Measurements from ENCODE around the gene GSTM2.

The GSTM2 gene

DNA sequence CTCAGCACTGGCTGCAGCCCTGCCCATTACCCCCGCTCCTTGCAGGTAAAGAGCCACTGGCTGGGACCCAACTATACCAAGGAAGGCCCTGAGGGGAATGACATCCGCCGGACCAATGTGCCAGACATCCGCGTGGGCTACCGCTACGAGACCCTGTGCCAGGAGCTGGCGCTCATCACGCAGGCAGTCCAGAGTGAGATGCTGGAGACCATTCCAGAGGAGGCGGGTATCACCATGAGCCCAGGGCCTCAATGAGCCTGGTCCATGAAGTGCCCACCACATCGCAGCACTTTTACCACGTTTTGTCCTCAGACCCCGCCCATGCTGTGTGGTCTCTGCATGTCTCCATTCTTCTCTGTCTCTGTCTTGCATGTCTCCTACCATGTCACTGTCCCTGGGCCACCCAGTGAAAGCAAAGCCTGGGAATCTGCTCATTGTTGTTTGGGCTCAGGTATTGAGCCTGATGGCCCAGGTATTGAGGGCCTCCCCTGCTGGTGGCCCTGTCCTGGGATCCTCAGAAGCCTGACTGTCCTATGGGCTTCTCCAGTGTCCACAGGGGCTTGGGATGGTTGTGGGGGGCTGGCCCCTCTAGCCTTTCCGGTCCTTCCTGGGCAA is 36.9 kb upstream of the GSTM2 start:
- TF ChIP-seq, protein P1, sequence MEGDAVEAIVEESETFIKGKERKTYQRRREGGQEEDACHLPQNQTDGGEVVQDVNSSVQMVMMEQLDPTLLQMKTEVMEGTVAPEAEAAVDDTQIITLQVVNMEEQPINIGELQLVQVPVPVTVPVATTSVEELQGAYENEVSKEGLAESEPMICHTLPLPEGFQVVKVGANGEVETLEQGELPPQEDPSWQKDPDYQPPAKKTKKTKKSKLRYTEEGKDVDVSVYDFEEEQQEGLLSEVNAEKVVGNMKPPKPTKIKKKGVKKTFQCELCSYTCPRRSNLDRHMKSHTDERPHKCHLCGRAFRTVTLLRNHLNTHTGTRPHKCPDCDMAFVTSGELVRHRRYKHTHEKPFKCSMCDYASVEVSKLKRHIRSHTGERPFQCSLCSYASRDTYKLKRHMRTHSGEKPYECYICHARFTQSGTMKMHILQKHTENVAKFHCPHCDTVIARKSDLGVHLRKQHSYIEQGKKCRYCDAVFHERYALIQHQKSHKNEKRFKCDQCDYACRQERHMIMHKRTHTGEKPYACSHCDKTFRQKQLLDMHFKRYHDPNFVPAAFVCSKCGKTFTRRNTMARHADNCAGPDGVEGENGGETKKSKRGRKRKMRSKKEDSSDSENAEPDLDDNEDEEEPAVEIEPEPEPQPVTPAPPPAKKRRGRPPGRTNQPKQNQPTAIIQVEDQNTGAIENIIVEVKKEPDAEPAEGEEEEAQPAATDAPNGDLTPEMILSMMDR (IDR thresholded peaks at IDR 0.05; ENCODE audit: insufficient read depth, low read depth, low read length, missing control alignments), result no peak
- no peak for DNase-seq (ENCODE audit: low read depth)
- H3K4me3 ChIP-seq (ENCODE audit: low read length), result no peak overlapping the region

- TF ChIP-seq, protein P1 (IDR thresholded peaks at IDR 0.05; ENCODE audit: insufficient read depth, low read depth, low read length, missing control alignments), result no peak
- no peak for DNase-seq (ENCODE audit: low read depth)
- no peak overlapping the region for H3K4me3 ChIP-seq (ENCODE audit: low read length)
Observed at GRCh38 chr1:109631513-109632505, 36.0 kb upstream of the GSTM2 start.

- DNase-seq (ENCODE audit: low read depth), result no peak
- no peak overlapping the region for H3K4me3 ChIP-seq (ENCODE audit: low read length)
- TF ChIP-seq, protein P1 (IDR thresholded peaks at IDR 0.05; ENCODE audit: insufficient read depth, low read depth, low read length, missing control alignments), result no peak
Observed at GRCh38 chr1:109632671-109633346, 35.0 kb upstream of the GSTM2 start.

- TF ChIP-seq, protein P1 (IDR thresholded peaks at IDR 0.05; ENCODE audit: insufficient read depth, low read depth, low read length, missing control alignments), result no peak
Observed at GRCh38 chr1:109634292-109634691, 33.6 kb upstream of the GSTM2 start.

DNA sequence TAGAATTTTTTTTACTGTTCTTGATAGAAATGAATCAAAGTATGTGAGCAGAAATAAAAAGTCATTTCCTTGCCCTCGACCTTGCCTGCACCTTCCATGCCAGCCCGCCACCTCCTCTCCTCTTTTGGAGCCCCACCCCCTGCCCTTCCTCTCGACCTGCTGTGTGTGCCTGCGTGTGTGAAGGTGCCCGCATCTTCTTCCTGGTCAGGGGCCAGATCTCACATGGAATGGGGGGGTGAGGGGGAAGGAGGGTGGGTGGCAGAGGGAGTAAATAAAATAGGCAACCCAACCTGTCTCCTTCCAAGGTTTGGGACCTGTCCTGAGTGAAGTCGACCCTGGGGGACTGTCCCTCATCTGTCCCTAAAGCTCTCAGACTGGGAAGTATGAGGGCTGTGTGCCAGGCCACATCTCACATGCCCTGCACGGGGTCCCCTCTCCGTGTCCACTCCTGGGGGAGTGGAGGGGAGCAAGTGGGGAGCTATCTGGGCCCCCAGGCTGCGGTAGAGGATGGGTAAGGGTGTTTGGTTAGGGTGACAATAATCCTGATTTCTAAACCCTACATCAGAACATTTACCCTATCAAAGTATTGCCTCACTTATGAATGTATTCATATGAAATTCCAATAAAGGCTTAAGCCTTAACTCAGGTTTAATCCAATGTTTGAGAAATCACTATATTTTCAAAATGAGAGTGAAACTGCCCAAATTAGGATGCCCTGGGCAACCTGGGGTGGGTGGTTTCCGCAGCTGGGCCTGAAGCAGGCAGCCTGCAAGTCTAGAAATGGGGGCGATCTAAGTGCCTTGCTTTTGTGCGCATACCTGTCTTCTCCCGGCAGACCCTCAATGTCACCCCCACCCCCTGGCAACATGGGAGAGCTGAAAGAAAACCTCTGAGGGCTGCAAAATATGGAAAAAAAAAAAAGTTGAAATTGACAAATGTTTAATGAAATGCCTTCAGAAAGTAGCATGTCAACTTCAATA is 32.8 kb upstream of the GSTM2 start:
- TF ChIP-seq, protein P1 (IDR thresholded peaks at IDR 0.05; ENCODE audit: insufficient read depth, low read depth, low read length, missing control alignments), result no peak
- no peak overlapping the region for H3K4me3 ChIP-seq (ENCODE audit: low read length)
- DNase-seq (ENCODE audit: low read depth), result no peak

More at GRCh38 chr1:109634292-109634691, 33.6 kb upstream of the GSTM2 start:
- no peak for DNase-seq (ENCODE audit: low read depth)
- no peak overlapping the region for H3K4me3 ChIP-seq (ENCODE audit: low read length)

- TF ChIP-seq, protein P1 (IDR thresholded peaks at IDR 0.05; ENCODE audit: insufficient read depth, low read depth, low read length, missing control alignments), result no peak
- no peak for DNase-seq (ENCODE audit: low read depth)
- no peak overlapping the region for H3K4me3 ChIP-seq (ENCODE audit: low read length)
Observed at GRCh38 chr1:109635862-109636200, 32.0 kb upstream of the GSTM2 start.
